DMS 273 (cell line): ENCODE results near the gene STAG3.
"Not testable (repeated sequence)": the region's sequence is repeated elsewhere in the genome, so short reads cannot be mapped to it uniquely, and the experiment has no call there.

Experiments used
- DNase-seq: peaks from one replicate; lab custom pipeline; 2025; ENCODE audit not compliant: unreplicated experiment; lab: John Stamatoyannopoulos, UW

STAG3 gene

DNA sequence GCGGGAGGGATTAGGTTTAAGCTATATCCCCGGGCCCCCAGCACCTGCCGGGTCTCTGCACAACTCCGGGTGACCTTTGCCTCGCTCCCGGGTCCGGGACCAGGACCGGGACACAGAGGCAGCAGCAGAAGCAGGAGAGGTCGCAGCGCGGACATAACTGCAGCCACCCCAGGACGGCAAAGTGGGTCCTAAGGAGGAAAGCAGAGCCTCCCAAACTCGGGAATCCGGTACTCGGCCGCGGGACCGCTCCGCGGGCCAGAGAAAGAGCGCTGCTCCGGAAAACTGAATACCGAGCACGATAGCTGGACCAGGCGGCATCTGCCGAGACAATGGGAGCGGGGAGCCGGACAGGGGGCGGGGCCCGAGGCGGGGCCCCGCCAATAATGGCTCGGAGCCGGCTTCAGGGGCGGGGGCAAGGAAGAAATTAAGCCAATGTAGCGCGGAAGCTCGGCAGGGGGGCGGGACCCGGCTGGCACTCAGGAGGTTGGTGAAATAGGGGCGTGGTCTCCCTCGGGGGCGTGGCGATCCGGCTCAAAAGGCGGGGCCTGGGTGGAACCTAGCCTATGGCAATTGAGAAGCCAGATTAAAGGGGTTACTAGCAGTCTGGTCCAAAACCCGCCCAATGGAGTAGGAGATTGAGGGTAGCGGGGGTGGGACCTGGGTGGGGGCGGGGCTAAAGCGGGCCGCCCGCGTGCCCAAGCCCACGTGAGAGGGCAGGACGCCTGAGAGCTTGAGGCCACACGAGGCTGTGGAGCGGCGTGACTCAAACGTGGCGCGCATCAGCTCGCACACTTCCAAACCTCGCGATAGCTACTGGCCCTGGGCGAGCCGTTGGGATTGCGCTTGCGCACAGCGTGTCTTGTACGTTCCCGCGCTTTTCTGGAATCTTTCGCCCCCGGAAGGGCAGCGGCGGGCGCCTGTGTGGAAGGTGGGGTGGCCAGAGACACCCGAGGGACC lies at the start of gene STAG3, which contains the start of gene GPC2:
STAG3 (plus strand) TSS at position 874 of the 957 bp plus-strand sequence. CDS start 2,639 bp downstream, outside the sequence.
GPC2 (minus strand) TSS at position 337 of the 957 bp plus-strand sequence; CDS start at position 155, 182 bp downstream.
- DNase-seq = peak; percentile 99

GRCh38 chr7:100128637-100128963 lies 49.1 kb upstream of the STAG3 start:
- DNase-seq = no peak

DNA sequence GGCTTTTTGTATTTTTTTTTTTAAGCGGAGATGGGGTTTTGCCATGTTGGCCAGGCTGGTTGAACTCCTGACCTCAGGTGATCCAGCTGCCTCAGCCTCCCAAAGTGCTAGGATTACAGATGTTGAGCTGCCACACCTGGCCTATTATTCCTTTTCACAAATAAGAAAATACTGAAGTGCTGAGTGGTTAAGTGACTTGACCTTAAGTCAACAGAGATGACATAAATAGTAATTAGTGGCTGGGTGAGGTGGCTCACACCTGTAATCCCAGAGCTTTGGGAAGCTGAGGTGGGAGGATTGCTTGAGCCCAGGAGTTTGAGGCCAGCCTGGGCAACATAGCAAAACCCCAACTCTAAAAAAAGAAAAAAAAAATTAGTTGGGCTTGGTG lies 47.5 kb upstream of the STAG3 start:
- not testable (repeated sequence) for DNase-seq

DNA sequence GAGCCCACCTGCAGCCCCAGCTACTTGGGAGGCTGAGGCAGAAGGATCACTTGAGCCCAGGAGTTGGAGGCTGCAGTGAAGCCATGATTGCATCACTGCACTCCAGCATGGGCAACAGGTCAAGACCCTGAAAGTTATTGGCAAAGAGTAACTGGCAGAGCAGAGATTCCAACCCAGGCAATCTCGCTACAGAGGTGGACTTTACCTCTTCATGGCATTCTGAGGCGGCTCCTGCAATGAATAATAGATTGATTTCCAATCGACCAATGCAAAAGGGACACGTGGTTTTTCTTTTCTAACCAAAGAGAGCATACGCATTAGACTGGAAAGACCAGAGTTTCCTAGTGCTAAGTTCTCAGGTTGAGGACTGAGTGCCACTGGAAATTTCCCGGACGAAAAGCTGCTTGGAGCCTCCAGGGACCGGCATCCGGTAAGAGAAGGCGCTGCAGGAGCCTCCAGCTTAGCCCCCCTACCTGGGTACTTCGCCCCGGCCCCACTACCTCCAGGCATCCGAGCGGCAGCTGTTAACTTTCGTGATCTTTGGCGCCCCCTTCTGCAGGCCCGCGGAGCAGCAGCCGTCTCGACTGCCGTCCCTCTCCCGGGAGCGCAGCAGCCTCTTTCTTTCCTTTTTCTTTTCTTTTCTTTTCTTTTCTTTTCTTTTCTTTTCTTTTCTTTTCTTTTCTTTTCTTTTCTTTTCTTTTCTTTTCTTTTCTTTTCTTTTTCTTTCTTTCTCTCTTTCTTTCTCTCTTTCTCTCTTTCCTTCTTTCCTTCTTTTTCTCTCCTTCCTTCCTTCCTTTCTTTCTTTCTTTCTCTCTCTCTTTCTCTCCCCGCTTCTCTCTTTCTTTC lies 46.9 kb upstream of the STAG3 start:
- DNase-seq = peak; percentile 92

DNA sequence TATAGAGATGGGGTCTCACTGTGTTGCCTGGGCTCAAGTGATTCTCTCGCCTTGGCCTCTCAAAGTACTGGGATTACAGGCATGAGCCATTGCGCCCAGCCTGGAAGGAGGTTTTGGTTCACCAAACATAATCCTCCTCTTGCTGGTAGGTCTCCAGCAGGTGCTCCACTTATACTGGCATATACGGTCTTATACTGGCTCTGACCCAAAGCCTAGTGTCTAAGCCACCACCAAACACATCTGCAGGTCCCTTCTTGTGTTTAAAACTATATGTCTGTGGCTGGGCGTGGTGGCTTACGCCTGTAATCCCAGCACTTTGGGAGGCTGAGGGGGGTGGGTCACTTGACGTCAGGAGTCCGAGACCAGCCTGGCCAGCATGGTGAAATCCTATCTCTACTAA lies 45.6 kb upstream of the STAG3 start:
- DNase-seq = peak; percentile 44

- peak; percentile 92 for DNase-seq
These were observed 45.0 kb upstream of the STAG3 start for GRCh38 chr7:100132697-100133151.

- DNase-seq = no peak
These were observed 39.6 kb upstream of the STAG3 start for GRCh38 chr7:100137851-100138760.

- no peak for DNase-seq
These were observed 36.2 kb upstream of the STAG3 start for GRCh38 chr7:100141555-100141949.

GRCh38 chr7:100142461-100142860 lies 35.3 kb upstream of the STAG3 start:
- no peak for DNase-seq

DNA sequence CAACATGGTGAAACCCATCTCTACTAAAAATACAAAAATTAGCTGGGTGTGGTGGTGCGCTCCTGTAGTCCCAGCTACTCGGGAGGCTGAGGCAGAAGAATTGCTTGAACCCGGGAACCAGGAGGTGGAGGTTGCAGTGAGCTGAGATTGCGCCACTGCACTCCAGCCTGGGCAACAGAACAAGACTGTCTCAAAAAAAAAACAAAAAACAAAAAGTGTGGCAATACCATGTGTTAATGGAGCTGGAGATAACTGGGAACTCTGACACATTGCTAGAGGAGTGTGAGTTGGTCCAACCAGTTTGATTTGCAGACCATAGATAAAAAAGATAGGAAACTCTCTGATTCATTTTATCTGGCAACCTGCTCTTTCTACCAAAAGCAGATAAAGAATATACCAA lies 31.4 kb upstream of the STAG3 start:
- DNase-seq = not testable (repeated sequence)

GRCh38 chr7:100147278-100147677 lies 30.4 kb upstream of the STAG3 start:
- DNase-seq = no peak

DNA sequence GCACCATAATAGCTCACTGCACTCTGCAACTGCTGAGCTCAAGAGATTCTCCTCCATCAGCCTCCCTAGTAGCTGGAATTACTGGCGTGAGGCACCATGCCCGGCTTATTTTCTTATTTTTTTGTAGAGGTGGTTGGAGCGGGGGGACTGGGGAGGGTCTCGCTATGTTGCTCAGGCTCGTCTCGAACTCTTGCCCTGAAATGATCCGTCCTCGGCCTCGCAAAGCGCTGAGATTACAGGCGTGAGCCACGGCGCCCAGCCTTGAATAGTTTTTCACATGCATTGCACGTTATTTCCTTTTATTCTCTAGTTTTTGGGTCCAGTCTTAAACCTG lies 29.5 kb upstream of the STAG3 start:
- no peak for DNase-seq

DNA sequence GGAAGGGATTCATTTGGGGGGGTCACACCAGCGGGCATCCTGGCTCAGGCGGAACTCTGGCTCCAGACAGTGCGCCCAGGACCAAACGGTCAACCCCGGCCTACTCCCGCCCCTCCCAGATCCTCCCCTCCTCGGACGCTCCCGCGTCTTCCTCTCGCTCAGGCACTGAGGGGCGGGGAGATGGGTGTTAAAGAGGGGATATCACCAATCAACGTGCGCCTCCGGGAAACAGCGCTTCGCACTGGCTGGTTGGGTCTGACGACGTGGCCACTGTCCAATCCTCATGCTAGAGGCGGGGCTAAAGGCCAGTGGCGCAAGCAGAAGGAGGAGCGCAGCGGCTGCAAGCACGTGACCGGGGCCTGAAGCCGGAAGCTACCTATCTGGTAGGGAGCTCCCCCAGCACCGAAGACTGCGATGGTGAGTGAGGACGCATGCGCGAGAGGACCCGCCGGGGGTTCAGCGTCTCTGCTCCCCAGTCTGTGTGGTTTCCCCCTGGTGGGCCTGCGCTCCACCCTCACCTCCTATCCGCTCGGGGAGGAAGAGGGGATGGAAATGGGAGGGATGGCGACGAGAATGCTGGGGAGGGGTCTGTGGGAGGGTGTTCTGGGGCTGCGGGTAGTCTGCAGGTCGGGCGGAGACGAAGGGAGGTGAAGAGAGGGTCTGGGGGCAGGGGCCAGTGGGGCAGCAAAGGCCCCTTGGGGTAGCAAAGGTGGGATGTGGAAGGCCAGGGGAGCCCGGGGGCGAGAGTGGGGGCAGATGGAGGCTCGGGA lies 29.0 kb upstream of the STAG3 start, which contains the start of gene LAMTOR4:
LAMTOR4 (plus strand) TSS at position 360 of the 770 bp plus-strand sequence; CDS start at position 415, 55 bp downstream.
- DNase-seq = peak; percentile 100

DNA sequence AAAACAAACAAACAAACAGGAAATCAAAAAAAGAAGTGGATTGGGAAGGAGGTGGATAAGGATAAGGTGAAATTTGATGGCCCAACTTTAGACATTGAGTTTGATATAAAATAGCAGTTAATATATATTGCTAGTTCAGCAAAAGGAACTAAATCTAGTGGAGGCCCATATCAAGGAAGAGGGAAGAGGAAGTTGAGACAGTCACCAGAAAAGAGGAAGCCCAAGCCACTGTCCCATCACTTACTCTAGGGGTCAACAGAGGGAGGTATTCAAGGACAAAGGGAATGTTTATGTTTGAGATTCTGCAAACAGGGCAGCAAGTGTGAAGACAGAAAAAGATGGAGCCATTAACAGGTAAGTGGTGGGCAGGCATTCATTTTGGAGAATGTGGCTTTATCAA lies 25.3 kb upstream of the STAG3 start:
- no peak for DNase-seq

DNA sequence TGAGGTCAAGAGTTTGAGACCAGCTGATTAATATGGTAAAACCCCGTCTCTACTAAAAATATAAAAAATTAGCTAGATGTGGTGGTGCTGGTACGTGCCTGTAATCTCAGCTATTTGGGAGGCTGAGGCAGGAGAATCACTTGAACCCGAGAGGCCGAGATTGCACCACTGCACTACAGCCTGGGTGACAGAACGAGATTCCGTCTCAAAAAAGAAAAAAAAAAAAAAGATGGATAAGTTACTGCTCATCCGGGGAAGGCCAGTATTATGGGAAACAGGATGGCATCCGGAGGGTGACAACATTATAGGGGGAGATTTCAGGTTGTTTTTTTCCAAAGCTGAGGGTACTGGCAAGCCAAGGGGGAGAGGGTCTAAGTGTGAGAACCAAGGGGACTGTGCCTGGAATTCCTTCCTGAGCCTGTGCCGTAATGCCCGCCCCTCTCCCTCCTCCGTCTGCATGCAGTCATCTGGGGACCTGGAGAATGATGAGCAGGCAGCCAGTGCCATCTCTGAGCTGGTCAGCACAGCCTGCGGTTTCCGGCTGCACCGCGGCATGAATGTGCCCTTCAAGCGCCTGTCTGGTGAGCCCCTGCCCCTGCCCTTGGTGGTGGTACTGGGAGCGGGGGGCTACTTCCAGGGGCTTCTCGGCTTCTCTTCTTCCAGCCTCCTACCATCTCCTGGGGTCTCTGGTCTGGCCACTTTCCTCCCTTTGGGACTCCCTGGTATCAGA lies 24.6 kb upstream of the STAG3 start:
- no peak for DNase-seq

DNA sequence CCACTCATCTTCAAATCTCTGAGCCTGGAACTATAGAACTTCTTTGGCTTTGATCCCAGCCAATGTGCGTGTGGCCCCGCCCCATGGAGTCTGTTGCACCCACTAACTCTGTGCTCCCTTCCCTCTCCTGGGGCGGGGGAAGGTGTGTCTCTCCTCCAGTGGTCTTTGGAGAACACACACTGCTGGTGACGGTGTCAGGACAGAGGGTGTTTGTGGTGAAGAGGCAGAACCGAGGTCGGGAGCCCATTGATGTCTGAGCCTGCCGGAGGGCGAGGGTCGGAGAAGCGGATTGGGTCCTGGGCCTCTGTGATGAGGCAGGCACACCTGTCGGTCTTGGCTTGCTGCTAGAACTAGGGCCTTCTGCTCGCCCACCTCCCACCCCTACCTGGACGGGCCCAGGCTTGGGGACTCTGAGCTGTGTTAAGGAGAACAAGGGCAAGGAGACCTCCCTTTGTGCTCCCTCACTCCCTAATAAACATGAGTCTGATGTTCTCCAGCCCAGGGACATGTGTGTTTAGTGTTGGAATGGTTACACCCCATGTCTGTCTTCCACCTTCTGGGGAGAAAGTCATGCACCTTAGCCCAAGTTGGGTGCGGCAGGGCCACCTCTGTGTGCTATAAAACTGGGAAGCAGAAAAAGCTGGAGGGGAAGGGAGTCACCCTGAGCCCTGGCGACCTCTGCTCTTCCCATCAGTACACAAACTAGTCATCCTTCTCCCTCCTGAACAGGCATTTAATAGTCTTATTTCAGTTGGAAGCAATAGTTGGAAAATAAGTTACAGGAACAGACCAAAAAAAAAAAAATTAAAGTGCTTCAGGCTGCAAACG lies 23.8 kb upstream of the STAG3 start:
- peak; percentile 49 for DNase-seq

DNA sequence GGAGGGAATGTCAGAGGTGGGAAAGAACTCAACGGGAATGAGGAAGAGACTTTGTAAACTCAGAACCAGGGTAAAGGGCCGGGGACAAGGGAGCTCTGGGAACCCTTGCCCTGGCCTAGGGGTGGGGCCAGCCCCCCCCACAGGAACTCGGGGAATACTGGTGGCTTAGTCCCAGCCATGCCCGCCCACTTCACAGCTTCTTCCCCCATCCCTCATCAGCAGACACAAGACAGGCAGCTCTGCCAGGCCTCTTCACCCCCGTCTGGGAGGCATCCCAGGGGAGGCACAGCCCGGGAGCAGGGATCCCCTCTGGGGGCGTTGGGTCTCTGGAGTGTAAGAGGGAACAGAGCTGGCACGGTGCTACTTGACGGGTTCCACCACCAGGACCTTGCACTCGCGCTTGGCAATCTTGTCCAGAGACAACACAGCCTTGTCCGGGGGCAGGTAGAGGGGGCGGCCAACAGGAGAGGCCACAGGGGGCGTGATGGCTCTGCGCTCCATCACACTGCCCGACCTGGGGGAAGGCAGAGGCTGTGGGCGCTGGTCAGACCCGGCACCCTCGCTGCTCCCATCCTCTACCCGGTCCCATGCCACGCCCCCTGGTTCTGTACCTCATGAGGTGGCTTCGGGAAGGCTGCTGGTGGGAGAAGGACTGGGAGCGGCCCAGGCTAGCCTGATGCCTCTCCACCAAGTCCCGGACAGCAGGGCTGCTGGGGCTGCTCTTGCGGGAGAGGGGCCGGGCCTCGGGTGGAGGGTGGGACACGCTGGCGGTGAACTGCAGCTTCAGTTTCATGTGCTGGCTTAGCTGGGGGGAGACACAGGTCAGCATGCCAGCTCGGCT lies 22.8 kb upstream of the STAG3 start:
- no peak for DNase-seq
